Measurements from ENCODE around the gene MPST.

Gene MPST

GRCh38 chr22:37011472-37011871 is 8.1 kb upstream of the MPST start:
- H3K9me3 ChIP-seq = no peaks in the 10 kb centered on the region
- in situ Hi-C loops (cut with MboI; ENCODE audit: low sequenced_read_pairs) = no loop called here
- no peak overlapping the region for H3K4me3 ChIP-seq
- H3K27me3 ChIP-seq (ENCODE audit: low read depth) = peaks cover 2% of the 10 kb centered on the region; the same call in 1 of the 2 replicates
- no peaks in the 10 kb centered on the region; the same call in 1 of the 2 replicates for H3K36me3 ChIP-seq (replicated peaks)
- no peaks in the 10 kb centered on the region for H3K4me1 ChIP-seq
- no peak for DNase-seq (ENCODE audit: low spot score in 2 of 2)

DNA sequence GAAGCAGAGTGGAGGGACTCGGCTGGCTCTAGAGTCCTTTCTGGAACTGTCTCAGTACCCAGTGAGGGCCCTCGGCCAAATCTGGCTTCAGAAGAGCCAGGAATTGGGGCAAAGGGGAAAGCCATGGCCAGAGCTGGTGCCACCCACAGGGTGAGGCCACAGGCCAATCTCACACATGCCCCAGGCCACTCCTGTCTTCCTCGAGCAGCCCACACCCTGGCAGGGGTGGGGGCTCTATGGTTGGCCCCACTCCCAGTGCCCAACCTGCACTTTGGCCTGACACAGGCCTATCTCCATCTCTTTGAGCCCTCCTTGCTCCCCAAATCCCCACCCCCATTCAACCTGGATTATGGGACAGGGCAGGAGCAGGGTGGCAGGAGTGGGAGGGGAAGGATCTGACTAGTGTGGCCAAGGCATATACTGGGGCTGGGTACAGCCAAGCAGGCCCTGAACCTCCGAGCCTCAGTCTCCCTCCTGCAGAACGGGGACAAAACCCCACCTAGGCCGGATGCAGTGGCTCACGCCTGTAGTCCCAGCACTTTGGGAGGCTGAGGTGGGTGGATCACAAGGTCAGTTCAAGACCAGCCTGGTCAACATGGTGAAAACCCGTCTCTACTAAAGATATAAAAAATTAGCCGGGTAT is 7.2 kb upstream of the MPST start:
- no peak for DNase-seq (ENCODE audit: low spot score in 2 of 2)
- in situ Hi-C loops (cut with MboI; ENCODE audit: low sequenced_read_pairs) = no loop called here
- peaks cover 2% of the 10 kb centered on the region; the same call in 1 of the 2 replicates for H3K27me3 ChIP-seq (ENCODE audit: low read depth)
- no peak overlapping the region for H3K4me3 ChIP-seq
- peaks cover 2% of the 10 kb centered on the region for H3K36me3 ChIP-seq (replicated peaks)
- no peaks in the 10 kb centered on the region for H3K4me1 ChIP-seq
- H3K9me3 ChIP-seq = no peaks in the 10 kb centered on the region

- Histone ChIP-seq H3K4me1 (no peaks in the 10 kb centered on the region), H3K27me3 (ENCODE audit: low read depth) (peaks cover 2% of the 10 kb centered on the region; the same call in 1 of the 2 replicates), H3K4me3 (no peak overlapping the region), H3K9me3 (no peaks in the 10 kb centered on the region), H3K36me3 (replicated peaks) (peaks cover 7% of the 10 kb centered on the region)
- in situ Hi-C loops (cut with MboI; ENCODE audit: low sequenced_read_pairs) = no loop called here
- no peak for DNase-seq (ENCODE audit: low spot score in 2 of 2)
Observed at GRCh38 chr22:37012956-37013355, 6.6 kb upstream of the MPST start.

- in situ Hi-C loops (cut with MboI; ENCODE audit: low sequenced_read_pairs) = no loop called here
- Histone ChIP-seq H3K4me3 (no peak overlapping the region), H3K9me3 (no peaks in the 10 kb centered on the region), H3K27me3 (ENCODE audit: low read depth) (no peaks in the 10 kb centered on the region; the same call in 1 of the 2 replicates), H3K4me1 (peaks cover 3% of the 10 kb centered on the region; the same call in 1 of the 2 replicates), H3K36me3 (replicated peaks) (peaks cover 12% of the 10 kb centered on the region)
- DNase-seq (ENCODE audit: low spot score in 2 of 2) = no peak
Observed at GRCh38 chr22:37014415-37014806, 5.1 kb upstream of the MPST start.

DNA sequence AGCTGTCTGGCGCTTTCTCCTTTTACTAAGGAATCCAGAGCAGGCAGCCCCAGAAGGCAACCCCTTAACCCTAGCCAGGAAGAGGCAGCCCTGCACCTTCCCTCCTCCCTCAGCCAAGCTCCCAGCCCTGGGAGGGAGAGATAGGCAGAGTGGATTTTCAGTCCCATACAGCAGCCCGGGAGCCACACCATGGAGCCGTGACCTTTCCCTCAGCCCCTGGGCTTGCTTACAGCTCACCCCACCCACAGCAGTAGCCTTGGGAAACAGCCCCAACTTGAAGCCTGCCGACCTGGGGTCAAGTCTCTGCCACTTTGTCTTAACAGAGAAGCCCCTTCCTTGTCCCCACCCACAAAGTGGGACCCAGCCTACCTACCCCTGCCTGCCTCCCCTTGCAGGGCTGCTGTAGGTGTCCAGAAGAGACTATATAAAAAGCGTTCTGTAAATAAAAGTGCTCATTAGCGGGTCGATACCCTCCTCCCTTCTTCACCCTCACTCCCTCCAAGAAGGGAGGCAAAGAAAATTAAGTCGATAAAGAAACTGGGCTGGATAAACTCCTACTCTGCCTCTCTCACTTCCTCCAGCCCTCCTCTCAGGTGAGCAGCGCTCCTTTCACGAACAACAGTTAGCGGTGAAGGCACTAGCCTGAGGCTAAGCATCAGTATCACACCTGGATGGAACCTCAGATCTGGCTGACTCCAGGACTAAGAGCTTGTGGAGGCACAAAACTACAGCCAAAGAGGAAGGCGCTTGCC is 4.5 kb upstream of the MPST start:
- Histone ChIP-seq H3K9me3 (no peaks in the 10 kb centered on the region), H3K4me1 (peaks cover 3% of the 10 kb centered on the region; the same call in 1 of the 2 replicates), H3K4me3 (no peak overlapping the region), H3K36me3 (replicated peaks) (peaks cover 12% of the 10 kb centered on the region), H3K27me3 (ENCODE audit: low read depth) (no peaks in the 10 kb centered on the region)
- in situ Hi-C loops (cut with MboI; ENCODE audit: low sequenced_read_pairs) = no loop called here
- no peak for DNase-seq (ENCODE audit: low spot score in 2 of 2)

DNA sequence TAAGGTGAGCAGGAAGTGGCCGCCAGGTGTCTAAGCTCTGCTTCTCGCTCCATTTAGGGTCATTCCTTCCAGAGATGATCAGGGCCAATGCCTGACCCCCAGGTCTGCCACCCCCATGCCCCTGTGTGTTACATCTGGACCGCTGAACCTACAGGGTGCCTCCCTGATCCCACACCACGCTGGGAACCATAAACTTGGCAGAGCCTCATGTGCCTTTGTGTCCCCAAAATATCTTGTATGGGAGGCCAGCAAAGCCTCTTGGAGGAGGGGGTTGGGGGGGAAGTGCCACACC is 4.0 kb upstream of the MPST start:
- H3K36me3 ChIP-seq (replicated peaks) = peaks cover 12% of the 10 kb centered on the region
- DNase-seq (ENCODE audit: low spot score in 2 of 2) = no peak
- in situ Hi-C loops (cut with MboI; ENCODE audit: low sequenced_read_pairs) = no loop called here
- H3K4me1 ChIP-seq = peaks cover 5% of the 10 kb centered on the region
- H3K27me3 ChIP-seq (ENCODE audit: low read depth) = no peaks in the 10 kb centered on the region
- no peaks in the 10 kb centered on the region for H3K9me3 ChIP-seq
- H3K4me3 ChIP-seq = no peak overlapping the region

DNA sequence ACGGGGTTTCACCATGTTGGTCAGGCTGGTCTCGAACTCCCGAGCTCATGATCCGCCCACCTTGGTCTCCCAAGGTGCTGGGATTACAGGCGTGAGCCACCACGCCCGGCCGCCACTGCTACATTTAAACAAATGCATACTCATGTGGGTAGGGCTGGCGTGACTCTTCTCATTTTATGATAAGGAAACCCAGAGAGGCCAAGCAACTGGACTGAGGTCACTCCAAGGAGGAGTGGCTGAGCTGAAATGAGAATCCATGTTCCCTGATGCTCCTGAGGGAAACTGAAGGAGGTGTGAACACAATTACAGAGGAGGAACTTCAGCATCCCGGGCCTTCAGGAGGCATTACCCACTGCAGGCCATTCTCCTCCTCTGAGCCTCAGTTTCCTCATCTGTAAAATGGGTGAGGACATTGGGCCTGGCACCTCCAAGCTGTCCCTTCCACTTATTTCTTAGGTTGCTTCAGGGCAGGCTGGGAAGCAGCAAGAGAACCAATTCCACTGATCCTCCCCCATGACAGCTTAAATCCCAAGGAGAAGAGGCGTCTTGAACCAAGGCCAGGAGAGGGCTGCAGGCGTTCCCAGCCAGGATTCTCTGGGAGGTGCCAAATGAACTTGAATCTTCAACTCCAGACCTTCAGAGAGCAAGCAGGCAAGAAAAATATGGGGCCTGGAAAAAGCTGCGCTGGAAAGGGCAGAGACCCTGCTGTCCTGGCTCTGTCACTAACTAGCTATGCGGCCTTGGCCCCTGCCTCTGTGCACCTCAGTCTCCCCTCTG is 3.2 kb upstream of the MPST start:
- H3K4me1 ChIP-seq = peaks cover 6% of the 10 kb centered on the region
- in situ Hi-C loops (cut with MboI; ENCODE audit: low sequenced_read_pairs) = no loop called here
- no peaks in the 10 kb centered on the region for H3K27me3 ChIP-seq (ENCODE audit: low read depth)
- H3K36me3 ChIP-seq (replicated peaks) = peaks cover 12% of the 10 kb centered on the region
- H3K9me3 ChIP-seq = no peaks in the 10 kb centered on the region
- no peak overlapping the region for H3K4me3 ChIP-seq
- no peak for DNase-seq (ENCODE audit: low spot score in 2 of 2)

DNA sequence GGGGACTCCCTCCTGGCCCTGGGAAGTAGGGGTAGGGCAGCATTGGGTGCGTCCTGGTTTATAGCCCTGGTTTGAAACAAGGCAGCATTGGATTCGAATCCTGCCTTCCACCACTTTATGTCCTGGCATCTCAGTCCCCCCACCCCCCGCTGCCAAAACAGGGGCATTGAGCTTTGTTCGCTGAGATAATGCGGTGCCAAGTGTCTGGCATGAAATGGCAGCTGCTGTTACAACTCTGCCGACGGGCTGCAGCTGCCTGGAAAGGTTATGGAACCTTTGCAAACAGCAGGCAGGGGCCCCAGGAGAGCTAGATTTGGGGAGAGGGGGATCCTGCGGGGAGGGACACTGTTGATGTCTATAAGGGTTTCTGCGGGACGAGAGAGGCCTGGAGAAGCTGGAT is 2.2 kb upstream of the MPST start:
- in situ Hi-C loops (cut with MboI; ENCODE audit: low sequenced_read_pairs) = no loop called here
- Histone ChIP-seq H3K4me3 (no peak overlapping the region), H3K9me3 (no peaks in the 10 kb centered on the region), H3K4me1 (peaks cover 6% of the 10 kb centered on the region), H3K36me3 (replicated peaks) (peaks cover 12% of the 10 kb centered on the region), H3K27me3 (ENCODE audit: low read depth) (no peaks in the 10 kb centered on the region)
- DNase-seq (ENCODE audit: low spot score in 2 of 2) = no peak

GRCh38 chr22:37018086-37018814 is 1.3 kb upstream of the MPST start:
- Histone ChIP-seq H3K9me3 (no peaks in the 10 kb centered on the region), H3K4me1 (peaks cover 6% of the 10 kb centered on the region), H3K4me3 (peak overlapping the region; percentile 75), H3K27me3 (ENCODE audit: low read depth) (no peaks in the 10 kb centered on the region), H3K36me3 (replicated peaks) (peaks cover 12% of the 10 kb centered on the region)
- in situ Hi-C loops (cut with MboI; ENCODE audit: low sequenced_read_pairs) = no loop called here
- DNase-seq (ENCODE audit: low spot score in 2 of 2) = no peak

GRCh38 chr22:37018815-37019308 is 680 bp upstream of the MPST start:
- DNase-seq (ENCODE audit: low spot score in 2 of 2) = peak; percentile 26 to 80
- in situ Hi-C loops (cut with MboI; ENCODE audit: low sequenced_read_pairs) = no loop called here
- H3K36me3 ChIP-seq (replicated peaks) = peaks cover 12% of the 10 kb centered on the region
- H3K4me3 ChIP-seq = peak overlapping the region; percentile 75
- peaks cover 6% of the 10 kb centered on the region for H3K4me1 ChIP-seq
- no peaks in the 10 kb centered on the region for H3K9me3 ChIP-seq
- no peaks in the 10 kb centered on the region for H3K27me3 ChIP-seq (ENCODE audit: low read depth)

GRCh38 chr22:37020192-37020479 is 594 bp downstream of the MPST start:
- Histone ChIP-seq H3K4me3 (peak overlapping the region; percentile 83), H3K27me3 (ENCODE audit: low read depth) (no peaks in the 10 kb centered on the region), H3K36me3 (replicated peaks) (peaks cover 21% of the 10 kb centered on the region), H3K9me3 (no peaks in the 10 kb centered on the region), H3K4me1 (peaks cover 6% of the 10 kb centered on the region)
- in situ Hi-C loops (cut with MboI; ENCODE audit: low sequenced_read_pairs) = no loop called here
- DNase-seq (ENCODE audit: low spot score in 2 of 2) = peak; percentile 40 to 58

DNA sequence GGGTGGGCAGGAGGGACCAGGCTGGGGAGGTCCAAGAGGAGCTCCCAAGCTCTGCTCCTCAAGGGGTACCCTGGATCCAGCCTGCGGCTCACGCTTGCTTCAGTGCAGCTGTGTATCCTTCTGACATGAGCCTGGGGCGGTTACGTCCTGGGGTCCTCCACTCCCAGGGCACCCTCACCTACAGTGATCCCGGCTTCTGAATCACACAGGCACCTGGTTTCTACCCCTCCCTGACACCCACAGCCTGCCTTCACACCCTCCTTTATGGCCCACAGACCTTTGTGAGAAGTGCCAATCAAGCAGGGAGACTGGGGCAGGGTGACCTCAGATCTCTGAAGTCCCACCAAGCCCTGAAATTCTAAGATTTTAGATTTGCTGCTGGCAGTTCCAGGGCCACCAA is 1.5 kb downstream of the MPST start:
- in situ Hi-C loops (cut with MboI; ENCODE audit: low sequenced_read_pairs) = no loop called here
- H3K36me3 ChIP-seq (replicated peaks) = peaks cover 31% of the 10 kb centered on the region
- no peaks in the 10 kb centered on the region for H3K9me3 ChIP-seq
- H3K4me1 ChIP-seq = peaks cover 6% of the 10 kb centered on the region
- no peaks in the 10 kb centered on the region for H3K27me3 ChIP-seq (ENCODE audit: low read depth)
- no peak overlapping the region for H3K4me3 ChIP-seq
- DNase-seq (ENCODE audit: low spot score in 2 of 2) = no peak

DNA sequence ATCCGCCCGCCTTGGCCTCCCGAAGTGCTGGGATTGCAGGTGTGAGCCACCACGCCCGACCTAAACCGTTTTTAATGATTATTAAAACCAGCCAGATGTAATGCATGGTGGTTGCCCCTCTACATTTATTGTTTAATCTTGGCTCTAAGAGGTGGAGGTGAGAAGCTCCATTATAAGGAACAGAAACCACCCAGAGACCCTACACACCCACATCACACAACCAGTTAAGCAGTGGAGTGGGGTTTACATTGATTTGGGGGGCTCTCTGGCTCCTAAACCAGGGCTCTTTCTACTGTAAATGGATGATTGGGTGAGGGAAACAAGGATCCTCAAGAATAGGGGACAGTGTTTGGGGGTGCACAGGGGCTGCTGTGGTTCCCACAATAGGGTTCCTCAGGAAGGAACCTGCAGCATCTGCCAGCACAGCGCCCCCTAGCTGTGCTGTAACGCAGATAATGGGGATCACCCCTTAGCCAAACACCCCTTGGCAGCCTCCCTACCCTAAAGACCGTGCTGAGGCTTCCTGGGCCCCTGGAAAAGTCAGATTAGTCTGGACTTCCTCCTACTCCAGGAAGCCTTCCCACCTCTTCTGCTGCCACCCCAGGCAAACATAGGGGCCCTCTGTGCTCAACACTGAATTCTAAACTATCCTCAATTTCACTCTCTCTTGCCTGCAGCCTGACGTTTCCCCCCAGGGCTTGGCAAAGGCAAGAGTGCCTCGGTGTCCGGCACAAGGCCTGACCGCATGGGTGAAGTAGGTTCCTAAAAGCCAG is 2.4 kb downstream of the MPST start:
- H3K9me3 ChIP-seq = no peaks in the 10 kb centered on the region
- H3K27me3 ChIP-seq (ENCODE audit: low read depth) = no peaks in the 10 kb centered on the region
- peak in 1 of 2 experiments; percentile 57 for DNase-seq (ENCODE audit: low spot score in 2 of 2)
- in situ Hi-C loops (cut with MboI; ENCODE audit: low sequenced_read_pairs) = no loop called here
- peaks cover 6% of the 10 kb centered on the region for H3K4me1 ChIP-seq
- no peak overlapping the region for H3K4me3 ChIP-seq
- peaks cover 39% of the 10 kb centered on the region for H3K36me3 ChIP-seq (replicated peaks)

Measured in HAP-1 (cell line).